HEK293 (cell line): ENCODE results near the gene FBXW2.
A peak's percentile ranks its signal among the peaks of the same experiment; 100 is the strongest.

Experiments
- CTCF ChIA-PET: fragments of 350-600 bp; formaldehyde crosslinking; extraction: SDS; loops from one replicate; lab custom pipeline; 2021; ENCODE audit warnings: antibody characterized with exemption; lab: Yijun Ruan, JAX
- POLR2A ChIA-PET: fragments of 300-600 bp; formaldehyde crosslinking; extraction: SDS; loops from one replicate; lab custom pipeline; 2020; ENCODE audit warnings: antibody characterized with exemption, inconsistent platforms; lab: Yijun Ruan, JAX
- H3K27ac ChIP-seq: fragments of 200-500 bp; sonication (Bioruptor generic); 2 replicates; pipeline ENCODE4 v1.5.1; 2014; ENCODE audit warnings: low read depth, low read length, control low read depth, inconsistent platforms; ENCODE audit errors: extremely low read depth
- H3K36me3 ChIP-seq, 2 experiments: fragments of 200-500 bp in 1 of 2; sonication (Bioruptor generic) in 1 of 2; 1 replicate in 1 of 2; 2 replicates in 1 of 2; pipeline ENCODE4 v1.5.1; 2014 to 2017; ENCODE audit warnings: inconsistent platforms in 2 of 2, low read length in 2 of 2; ENCODE audit not compliant: control insufficient read depth in 2 of 2, insufficient read depth in 1 of 2
- H3K4me1 ChIP-seq: fragments of 200-500 bp; sonication (Bioruptor generic); 2 replicates; pipeline ENCODE4 v1.5.1; 2014; ENCODE audit warnings: mild to moderate bottlenecking, low read length, inconsistent platforms; ENCODE audit not compliant: control insufficient read depth, insufficient read depth
- H3K4me3 ChIP-seq: 2 replicates; pipeline ENCODE4 v1.5.1; 2011; ENCODE audit warnings: low read depth, mild to moderate bottlenecking, control low read depth, low read length, moderate library complexity
- H3K9me3 ChIP-seq: fragments of 200-500 bp; sonication (Bioruptor generic); 2 replicates; pipeline ENCODE4 v1.5.1; 2014; ENCODE audit warnings: low read depth, low read length, inconsistent platforms; ENCODE audit not compliant: control insufficient read depth, insufficient read depth
- CTCF ChIP-seq: fragments of 450-650 bp; formaldehyde crosslinking; IDR thresholded peaks from 2 replicates; pipeline ENCODE4 v1.5.1; 2016; ENCODE audit warnings: missing biosample characterization, missing genetic modification characterization
- FEZF1 ChIP-seq: fragments of 450-650 bp; formaldehyde crosslinking; IDR thresholded peaks from 2 replicates; pipeline ENCODE4 v1.5.1; 2016; ENCODE audit warnings: missing biosample characterization, missing genetic modification characterization
- INSM2 ChIP-seq: fragments of 450-650 bp; formaldehyde crosslinking; IDR thresholded peaks from 2 replicates; pipeline ENCODE4 v1.5.1; 2016; ENCODE audit warnings: missing biosample characterization, missing genetic modification characterization
- KLF9 ChIP-seq: fragments of 450-650 bp; formaldehyde crosslinking; IDR thresholded peaks from 2 replicates; pipeline ENCODE4 v1.5.1; 2016; ENCODE audit warnings: missing biosample characterization, missing genetic modification characterization, low read depth
- PRDM10 ChIP-seq: fragments of 450-650 bp; formaldehyde crosslinking; IDR thresholded peaks from 2 replicates; pipeline ENCODE4 v1.5.1; 2016; ENCODE audit warnings: missing biosample characterization, missing genetic modification characterization
- ZBTB17 ChIP-seq: fragments of 450-650 bp; formaldehyde crosslinking; IDR thresholded peaks from 2 replicates; pipeline ENCODE4 v1.5.1; 2016; ENCODE audit warnings: missing biosample characterization, missing genetic modification characterization
- ZNF121 ChIP-seq: fragments of 450-650 bp; formaldehyde crosslinking; IDR thresholded peaks from 2 replicates; pipeline ENCODE4 v1.5.1; 2016; ENCODE audit warnings: missing biosample characterization, missing genetic modification characterization
- ZNF2 ChIP-seq: fragments of 450-650 bp; formaldehyde crosslinking; IDR thresholded peaks from 2 replicates; pipeline ENCODE4 v1.5.1; 2016; ENCODE audit warnings: missing biosample characterization, missing genetic modification characterization
- ZNF350 ChIP-seq: fragments of 450-650 bp; formaldehyde crosslinking; IDR thresholded peaks from 2 replicates; pipeline ENCODE4 v1.5.0; 2017; ENCODE audit warnings: missing biosample characterization, mild to moderate bottlenecking, missing genetic modification characterization
- ZNF37A ChIP-seq: fragments of 450-650 bp; IDR thresholded peaks from 2 replicates; pipeline ENCODE4 v1.5.1; 2018; ENCODE audit warnings: missing biosample characterization, missing genetic modification characterization
- ZNF488 ChIP-seq: fragments of 450-650 bp; formaldehyde crosslinking; IDR thresholded peaks from 2 replicates; pipeline ENCODE4 v1.5.1; 2016; ENCODE audit warnings: missing biosample characterization, missing genetic modification characterization
- ZNF514 ChIP-seq: fragments of 450-650 bp; formaldehyde crosslinking; IDR thresholded peaks from 2 replicates; pipeline ENCODE4 v1.5.1; 2016; ENCODE audit warnings: missing biosample characterization, missing genetic modification characterization
- ZNF549 ChIP-seq: fragments of 450-650 bp; IDR thresholded peaks from 2 replicates; pipeline ENCODE4 v1.5.1; 2018; ENCODE audit warnings: missing biosample characterization, missing genetic modification characterization, mild to moderate bottlenecking, inconsistent platforms, moderate library complexity
- ZNF654 ChIP-seq: fragments of 450-650 bp; formaldehyde crosslinking; IDR thresholded peaks from 2 replicates; pipeline ENCODE4 v1.5.1; 2016; ENCODE audit warnings: low read depth, missing biosample characterization, missing genetic modification characterization
- ZSCAN23 ChIP-seq: fragments of 450-650 bp; formaldehyde crosslinking; IDR thresholded peaks from 2 replicates; pipeline ENCODE4 v1.5.1; 2016; ENCODE audit warnings: missing biosample characterization, missing genetic modification characterization

Gene FBXW2

GRCh38 chr9:120745278-120745677, 47.9 kb downstream of the FBXW2 start:
- H3K36me3 ChIP-seq, result no peaks in the 10 kb centered on the region
- ChIA-PET CTCF (interaction anchor here (0.6 to 0.7 kb wide), 2 partner anchors 10 to 303 kb away, joined by 4 to 5 read pairs; no protein-coding TSS in a partner anchor), POLR2A (no interaction called here)
- H3K27ac ChIP-seq, result no peak overlapping the region
- TF ChIP-seq ZNF2 (tag by site-specific recombination) (no peak), ZNF514 (tag by site-specific recombination) (no peak)
- H3K9me3 ChIP-seq, result no peaks in the 10 kb centered on the region
- no peak overlapping the region for H3K4me3 ChIP-seq
- no peaks in the 10 kb centered on the region for H3K4me1 ChIP-seq

GRCh38 chr9:120742951-120743416, 50.2 kb downstream of the FBXW2 start:
- CTCF ChIA-PET, result interaction anchor here (0.7 to 1.9 kb wide), 9 partner anchors 9 to 317 kb away, joined by 3 to 8 read pairs (median 4); no protein-coding TSS in a partner anchor
- H3K9me3 ChIP-seq, result no peaks in the 10 kb centered on the region
- POLR2A ChIA-PET, result no interaction called here
- no peak overlapping the region for H3K27ac ChIP-seq
- no peak overlapping the region for H3K4me3 ChIP-seq
- TF ChIP-seq ZNF37A (tag by site-specific recombination) (no peak), ZBTB17 (tag by site-specific recombination) (peak; percentile 89), INSM2 (tag by site-specific recombination) (no peak), ZNF654 (peak; percentile 80), ZSCAN23 (tag by site-specific recombination) (no peak), ZNF549 (no peak), CTCF (peak; percentile 46; the same call in 1 of the 2 replicates), ZNF121 (tag by site-specific recombination) (peak; percentile 52; the same call in 1 of the 2 replicates), ZNF350 (tag by site-specific recombination) (no peak), FEZF1 (tag by site-specific recombination) (no peak), KLF9 (no peak), ZNF488 (tag by site-specific recombination) (no peak), PRDM10 (tag by site-specific recombination) (peak; percentile 46)
- H3K4me1 ChIP-seq, result no peaks in the 10 kb centered on the region
- H3K36me3 ChIP-seq, result no peaks in the 10 kb centered on the region
